Measurements from ENCODE around the gene CACNA2D3.

Gene CACNA2D3

GRCh38 chr3:54217828-54218227 lies 95.5 kb downstream of the CACNA2D3 start:
- no peak for DNase-seq (ENCODE audit: low read depth)

GRCh38 chr3:54222316-54222715 lies 100.0 kb downstream of the CACNA2D3 start:
- no peak for DNase-seq (ENCODE audit: low read depth)

GRCh38 chr3:54223063-54223462 lies 100.7 kb downstream of the CACNA2D3 start:
- DNase-seq (ENCODE audit: low read depth): no peak

GRCh38 chr3:54225841-54226528 lies 103.6 kb downstream of the CACNA2D3 start:
- no peak for DNase-seq (ENCODE audit: low read depth)

- no peak for DNase-seq (ENCODE audit: low read depth)
Measured at GRCh38 chr3:54228806-54229205, 106.5 kb downstream of the CACNA2D3 start.

- no peak for DNase-seq (ENCODE audit: low read depth)
Measured at GRCh38 chr3:54232618-54233017, 110.3 kb downstream of the CACNA2D3 start.

- DNase-seq (ENCODE audit: low read depth): no peak
Measured at GRCh38 chr3:54235998-54236397, 113.6 kb downstream of the CACNA2D3 start.

GRCh38 chr3:54237109-54237508 lies 114.8 kb downstream of the CACNA2D3 start:
- no peak for DNase-seq (ENCODE audit: low read depth)

- DNase-seq (ENCODE audit: low read depth): no peak
Measured at GRCh38 chr3:54237788-54238502, 115.6 kb downstream of the CACNA2D3 start.

GRCh38 chr3:54240309-54240708 lies 118.0 kb downstream of the CACNA2D3 start:
- no peak for DNase-seq (ENCODE audit: low read depth)

- DNase-seq (ENCODE audit: low read depth): no peak
Measured at GRCh38 chr3:54243056-54243931, 120.9 kb downstream of the CACNA2D3 start.

- DNase-seq (ENCODE audit: low read depth): no peak
Measured at GRCh38 chr3:54243960-54244682, 121.8 kb downstream of the CACNA2D3 start.

- DNase-seq (ENCODE audit: low read depth): no peak
Measured at GRCh38 chr3:54251705-54252104, 129.4 kb downstream of the CACNA2D3 start.

GRCh38 chr3:54257125-54257720 lies 134.9 kb downstream of the CACNA2D3 start:
- no peak for DNase-seq (ENCODE audit: low read depth)

- DNase-seq (ENCODE audit: low read depth): no peak
Measured at GRCh38 chr3:54259636-54260035, 137.3 kb downstream of the CACNA2D3 start.

- no peak for DNase-seq (ENCODE audit: low read depth)
Measured at GRCh38 chr3:54261141-54261540, 138.8 kb downstream of the CACNA2D3 start.

- no peak for DNase-seq (ENCODE audit: low read depth)
Measured at GRCh38 chr3:54262541-54262940, 140.2 kb downstream of the CACNA2D3 start.

GRCh38 chr3:54262946-54263345 lies 140.6 kb downstream of the CACNA2D3 start:
- no peak for DNase-seq (ENCODE audit: low read depth)

- no peak for DNase-seq (ENCODE audit: low read depth)
Measured at GRCh38 chr3:54264050-54264449, 141.7 kb downstream of the CACNA2D3 start.

- no peak for DNase-seq (ENCODE audit: low read depth)
Measured at GRCh38 chr3:54270816-54271526, 148.6 kb downstream of the CACNA2D3 start.

GRCh38 chr3:54273791-54274190 lies 151.4 kb downstream of the CACNA2D3 start:
- no peak for DNase-seq (ENCODE audit: low read depth)

Measured in iris pigment epithelial cell (primary cell).